H1 (cell line): Measurements from ENCODE around the gene PVR. TPM values are rescaled to one million over a fixed set of nuclear protein-coding genes. Genes with fewer than 3 reads are reported as not detected.

Source experiments
- CTCF ChIA-PET: fragments of 300-600 bp; sonication (Branson Sonifier 250); formaldehyde crosslinking; loops from one replicate; lab custom pipeline; 2021; ENCODE audit not compliant: partially characterized antibody; lab: Charles Lee
- POLR2A ChIA-PET: fragments of 300-600 bp; sonication (Branson Sonifier 250); formaldehyde crosslinking; loops from one replicate; lab custom pipeline; 2021; ENCODE audit warnings: inconsistent platforms; ENCODE audit not compliant: partially characterized antibody; lab: Charles Lee
- DNase-seq, 2 experiments: peaks; one replicate each; pipeline versions ENCODE4 v3.0.0 to v3.0.0-alpha.2; 2010 to 2022; ENCODE audit warnings: low spot score in 2 of 2, low read depth in 1 of 2, mixed read lengths in 1 of 2
- FAIRE-seq: peaks from 2 replicates; lab custom pipeline; 2011; peaks lifted over from hg19 to GRCh38; lab: Jason Lieb, UNC
- H2AFZ ChIP-seq: 2 replicates; pipeline ENCODE4 v1.8.1; 2012; ENCODE audit warnings: low read length, inconsistent platforms
- H2AK5ac ChIP-seq: 2 replicates; pipeline ENCODE4 v1.6.1; 2013; ENCODE audit warnings: low read depth, low read length
- H2BK120ac ChIP-seq: replicated peaks from 2 replicates; pipeline ENCODE3; 2013; ENCODE audit warnings: low read depth, low read length, inconsistent platforms
- H2BK12ac ChIP-seq: 2 replicates; pipeline ENCODE4 v1.6.1; 2013; ENCODE audit warnings: low read depth, low read length
- H2BK15ac ChIP-seq: 2 replicates; pipeline ENCODE4 v1.6.1; 2013; ENCODE audit warnings: low read length
- H2BK20ac ChIP-seq: 2 replicates; pipeline ENCODE4 v1.6.1; 2013; ENCODE audit warnings: low read length
- H2BK5ac ChIP-seq: 2 replicates; pipeline ENCODE4 v1.6.1; 2013; ENCODE audit warnings: low read depth, low read length
- H3K14ac ChIP-seq: 2 replicates; pipeline ENCODE4 v1.6.1; 2013; ENCODE audit warnings: inconsistent platforms; ENCODE audit not compliant: insufficient read length
- H3K18ac ChIP-seq: 2 replicates; pipeline ENCODE4 v1.6.1; 2013; ENCODE audit warnings: low read length; ENCODE audit errors: extremely low read depth
- H3K23ac ChIP-seq: 2 replicates; pipeline ENCODE4 v1.6.1; 2013; ENCODE audit warnings: inconsistent platforms; ENCODE audit not compliant: insufficient read length
- H3K23me2 ChIP-seq: 2 replicates; pipeline ENCODE4 v1.6.1; 2013; ENCODE audit warnings: low read depth, low read length
- H3K27ac ChIP-seq: 2 replicates; pipeline ENCODE4 v1.6.1; 2011; ENCODE audit warnings: low read depth, low read length, inconsistent platforms
- H3K27me3 ChIP-seq, 4 experiments: replicated peaks in 1 of 4; 1 replicate in 1 of 4; 2 replicates in 3 of 4; pipeline versions ENCODE4 v1.6.1 to v1.8.1; 2011 to 2013; ENCODE audit warnings: low read length in 3 of 4, mild to moderate bottlenecking in 3 of 4, inconsistent platforms in 2 of 4, mixed read lengths in 2 of 4, moderate library complexity in 1 of 4; ENCODE audit not compliant: control insufficient read depth in 3 of 4, insufficient read depth in 3 of 4; ENCODE audit errors: extremely low read depth in 1 of 4
- H3K36me3 ChIP-seq, 4 experiments: 2 replicates each; pipeline versions ENCODE4 v1.6.1 to v1.8.1; 2011 to 2013; ENCODE audit warnings: mild to moderate bottlenecking in 4 of 4, low read length in 3 of 4, moderate library complexity in 2 of 4, control low read depth in 1 of 4, inconsistent platforms in 1 of 4; ENCODE audit not compliant: insufficient read depth in 4 of 4, control insufficient read depth in 2 of 4
- H3K4ac ChIP-seq: replicated peaks from 2 replicates; pipeline ENCODE3; 2013; ENCODE audit warnings: low read length, low read depth, mixed read lengths, inconsistent platforms; ENCODE audit not compliant: insufficient read length
- H3K4me1 ChIP-seq, 4 experiments: replicated peaks in 1 of 4; 1 replicate in 1 of 4; 2 replicates in 3 of 4; pipeline versions ENCODE4 v1.6.1 to v1.8.1; 2011 to 2013; ENCODE audit warnings: low read length in 3 of 4, inconsistent platforms in 2 of 4, mixed read lengths in 1 of 4; ENCODE audit not compliant: insufficient read depth in 4 of 4, control insufficient read depth in 3 of 4
- H3K4me2 ChIP-seq, 2 experiments: 2 replicates each; pipeline versions ENCODE4 v1.6.1 to v1.8.1; 2011 to 2013; ENCODE audit warnings: low read depth in 2 of 2, low read length in 2 of 2, control low read depth in 1 of 2, inconsistent platforms in 1 of 2, mild to moderate bottlenecking in 1 of 2; ENCODE audit not compliant: insufficient read depth in 1 of 2
- H3K4me3 ChIP-seq, 4 experiments: fragments of 200-600, 300-600 bp in 1 of 4; sonication (generic), shearing (Covaris generic), sonication (Bioruptor Twin) in 1 of 4; 2 replicates each; pipeline versions ENCODE4 v1.5.1 to v1.8.1; 2011 to 2016; ENCODE audit warnings: low read length in 4 of 4, low read depth in 3 of 4, control low read depth in 2 of 4, inconsistent platforms in 2 of 4, mild to moderate bottlenecking in 2 of 4, mixed read lengths in 1 of 4, moderate library complexity in 1 of 4; ENCODE audit not compliant: insufficient read depth in 2 of 4; ENCODE audit errors: extremely low read depth in 1 of 4
- H3K56ac ChIP-seq: replicated peaks from 2 replicates; pipeline ENCODE3; 2013; ENCODE audit warnings: low read depth, mild to moderate bottlenecking, mixed read lengths, low read length, inconsistent platforms; ENCODE audit not compliant: insufficient read length
- H3K79me1 ChIP-seq: 2 replicates; pipeline ENCODE4 v1.6.1; 2013; ENCODE audit warnings: low read depth, low read length, control low read depth
- H3K79me2 ChIP-seq, 2 experiments: 2 replicates each; pipeline versions ENCODE4 v1.6.1 to v1.8.1; 2012 to 2013; ENCODE audit warnings: low read length in 2 of 2, mild to moderate bottlenecking in 2 of 2, inconsistent platforms in 1 of 2; ENCODE audit not compliant: insufficient read depth in 2 of 2, control insufficient read depth in 1 of 2
- H3K9ac ChIP-seq, 4 experiments: replicated peaks in 1 of 4; 1 replicate in 1 of 4; 2 replicates in 3 of 4; pipeline versions ENCODE4 v1.6.1 to v1.8.1; 2011 to 2013; ENCODE audit warnings: low read depth in 3 of 4, low read length in 3 of 4, control low read depth in 2 of 4, mild to moderate bottlenecking in 2 of 4, moderate library complexity in 2 of 4, inconsistent platforms in 1 of 4; ENCODE audit errors: extremely low read depth in 1 of 4
- H3K9me3 ChIP-seq, 2 experiments: 2 replicates each; pipeline versions ENCODE4 v1.6.1 to v1.8.1; 2012 to 2013; ENCODE audit warnings: mild to moderate bottlenecking in 2 of 2, moderate library complexity in 2 of 2, control low read depth in 1 of 2, inconsistent platforms in 1 of 2, low read depth in 1 of 2, low read length in 1 of 2, mixed read lengths in 1 of 2; ENCODE audit not compliant: insufficient read depth in 2 of 2
- H4K20me1 ChIP-seq, 2 experiments: replicated peaks in 1 of 2; 2 replicates each; pipeline versions ENCODE3 to v1.8.1; 2011 to 2013; ENCODE audit warnings: inconsistent platforms in 2 of 2, low read length in 2 of 2, mild to moderate bottlenecking in 1 of 2; ENCODE audit not compliant: insufficient read depth in 2 of 2, control insufficient read depth in 1 of 2
- H4K5ac ChIP-seq: 2 replicates; pipeline ENCODE4 v1.6.1; 2013; ENCODE audit warnings: low read length, low read depth, mixed read lengths, inconsistent platforms; ENCODE audit not compliant: insufficient read length
- H4K8ac ChIP-seq: 2 replicates; pipeline ENCODE4 v1.8.0; 2013; ENCODE audit warnings: mild to moderate bottlenecking, moderate library complexity, low read length, inconsistent platforms; ENCODE audit not compliant: insufficient read depth; ENCODE audit errors: extremely low read depth
- H4K91ac ChIP-seq: replicated peaks from 2 replicates; pipeline ENCODE3; 2013; ENCODE audit warnings: low read length, mixed read lengths, inconsistent platforms; ENCODE audit not compliant: insufficient read length
- HDAC6 ChIP-seq: IDR thresholded peaks from one replicate; pipeline ENCODE4 v1.7.1; 2012; ENCODE audit warnings: low read depth, mild to moderate bottlenecking, inconsistent platforms, low read length, moderate library complexity
- KDM1A ChIP-seq: fragments of 200-600, 300-600 bp; sonication (generic); IDR thresholded peaks from 2 replicates; pipeline ENCODE4 v1.7.1; 2016; ENCODE audit warnings: mild to moderate bottlenecking, low read length, borderline replicate concordance
- POLR2AphosphoS5 ChIP-seq: IDR thresholded peaks from 2 replicates; pipeline ENCODE4 v1.6.1; 2011; ENCODE audit warnings: low read depth, low read length
- RAD21 ChIP-seq, 2 experiments: IDR thresholded peaks in 1 of 2; conservative IDR thresholded peaks in 1 of 2; 2 replicates each; pipeline ENCODE4 v1.6.1; 2011; ENCODE audit warnings: low read depth in 2 of 2, low read length in 2 of 2, improper control_type of control experiment in 1 of 2, inconsistent platforms in 1 of 2, mild to moderate bottlenecking in 1 of 2, moderate library complexity in 1 of 2
- WGBS, 2 experiments: shearing (Covaris generic) in 1 of 2; methylation state at CpG; one replicate each; pipeline versions ENCODE4 v1.1.6 to v1.1.7; 2013 to 2015; ENCODE audit warnings: low lambda C conversion rate in 2 of 2, mixed read lengths in 2 of 2, inconsistent platforms in 1 of 2, low coverage in 1 of 2, missing lambda C conversion rate in 1 of 2; ENCODE audit not compliant: insufficient replicate concordance in 2 of 2, insufficient coverage in 1 of 2, insufficient read length in 1 of 2; ENCODE audit errors: extremely low coverage in 1 of 2, missing lambda C conversion rate in 1 of 2; 5-methylcytosine and 5-hydroxymethylcytosine counted together
- polyA plus RNA-seq, 7 experiments: library from polyadenylated mRNA; depleted of rRNA in 3 of 7; stranded (reverse) in 5 of 7; unstranded in 2 of 7; fragments of >200 nt in 5 of 7; fragments of 200-250 nt in 2 of 7; gene quantifications; 1 replicate in 5 of 7; 2 replicates in 1 of 7; 4 replicates in 1 of 7; pipeline versions ENCODE4 v1.2.1 to v1.2.3, GENCODE V29; 2011 to 2013; ENCODE audit warnings: missing spikeins in 2 of 7, mixed read lengths in 2 of 7
- total RNA-seq: library from RNA; stranded (reverse); fragmentation: NEBNext Ultra II Directional; extraction: Animal tissue kit (Norgen Biotek cat#: 25700); gene quantifications from 2 replicates; pipeline ENCODE4 v1.2.1, GENCODE V29; 2021
- TF ChIP-seq, protein P1 (sequence below): IDR thresholded peaks from 2 replicates; pipeline ENCODE4 v1.6.1; 2012; ENCODE audit warnings: inconsistent platforms
- TF ChIP-seq, protein P2 (sequence below), 3 experiments: IDR thresholded peaks; 1 replicate in 2 of 3; 2 replicates in 1 of 3; pipeline versions ENCODE4 v1.5.1 to v1.6.1; 2011; ENCODE audit warnings: low read length in 3 of 3, mild to moderate bottlenecking in 3 of 3, inconsistent platforms in 2 of 3, low read depth in 1 of 3, moderate library complexity in 1 of 3; ENCODE audit not compliant: insufficient read depth in 1 of 3; ENCODE audit errors: control extremely low read depth in 1 of 3

Gene PVR
- total and polyA plus RNA-seq, 2 of the 8 experiments (the other 6 are each of a cell fraction or from before 2014, with no cell fraction given), result 13.3 to 14.8 TPM

DNA sequence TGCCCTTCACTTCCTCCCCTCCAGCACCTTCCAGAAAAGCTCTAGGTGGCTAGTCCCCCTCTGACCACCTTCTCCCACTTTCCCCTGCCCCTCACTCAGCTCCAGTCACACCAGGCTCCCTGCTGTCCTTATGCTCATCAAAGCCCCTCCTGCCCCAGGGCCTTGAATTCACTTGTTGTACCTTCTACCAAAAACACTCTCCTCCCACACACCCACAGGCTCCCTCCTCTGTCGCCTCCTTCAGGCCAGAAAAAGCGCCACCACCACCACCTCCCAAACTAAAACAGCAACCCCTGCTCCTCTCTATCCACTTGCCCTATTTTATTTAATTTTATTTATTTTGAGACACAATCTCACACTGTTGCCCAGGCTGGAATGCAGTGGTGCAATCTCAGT is 50.5 kb downstream of the PVR start:
- Histone ChIP-seq H2BK20ac (no peak overlapping the region), H4K20me1 (no peaks in the 10 kb centered on the region), H3K23ac (no peak overlapping the region), H3K4me2 (no peak overlapping the region), H2BK12ac (no peak overlapping the region), H4K8ac (no peak overlapping the region; the same call in 1 of the 2 replicates), H3K4me3 (no peak overlapping the region), H2AFZ (no peak overlapping the region), H3K4ac (no peak overlapping the region), H4K91ac (no peak overlapping the region), H2BK15ac (peak overlapping the region; percentile 72; the same call in 1 of the 2 replicates), H3K79me2 (no peaks in the 10 kb centered on the region), H2BK5ac (no peak overlapping the region; the same call in 1 of the 2 replicates), H3K9me3 (no peaks in the 10 kb centered on the region), H3K4me1 (peaks cover 0 to 16% (median 5%) of the 10 kb centered on the region in 4 experiments; a peak in 6 of 7 replicates), H3K56ac (no peak overlapping the region), H2BK120ac (no peak overlapping the region), H3K27me3 (no peaks in the 10 kb centered on the region), H2AK5ac (no peak overlapping the region), H3K14ac (no peak overlapping the region), H4K5ac (no peak overlapping the region), H3K9ac (no peak overlapping the region), H3K23me2 (no peaks in the 10 kb centered on the region; the same call in 1 of the 2 replicates), H3K79me1 (no peaks in the 10 kb centered on the region), H3K27ac (no peak overlapping the region), H3K36me3 (no peaks in the 10 kb centered on the region), H3K18ac (no peak overlapping the region)
- ChIA-PET POLR2A (interaction anchor here (0.7 to 1.4 kb wide), 2 partner anchors 21 to 24 kb away, joined by 3 to 4 read pairs; no protein-coding TSS in a partner anchor), CTCF (interaction anchor here (0.8 to 11.2 kb wide), 15 partner anchors 8 to 280 kb away, joined by 3 to 134 read pairs (median 5); no protein-coding TSS in a partner anchor)
- DNase-seq, result no peak
- WGBS, 2 experiments, result 62% methylated on average over 2 of the region's 2 CpGs; no CpG with 5 or more reads in 1 of the 2 experiments
- no peak for FAIRE-seq
- TF ChIP-seq KDM1A (peak; percentile 67; the same call in 1 of the 2 replicates), POLR2AphosphoS5 (no peak), RAD21 (IDR thresholded peaks at IDR 0.05 in 1 of 2, conservative IDR thresholded peaks at IDR 0.05 in 1 of 2; ENCODE audit: low read depth in 2 of 2, low read length in 2 of 2) (peak; percentile 29 to 33; a peak in 3 of 4 replicates), HDAC6 (no peak)
- TF ChIP-seq, protein P1, sequence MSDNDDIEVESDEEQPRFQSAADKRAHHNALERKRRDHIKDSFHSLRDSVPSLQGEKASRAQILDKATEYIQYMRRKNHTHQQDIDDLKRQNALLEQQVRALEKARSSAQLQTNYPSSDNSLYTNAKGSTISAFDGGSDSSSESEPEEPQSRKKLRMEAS, result no peak
- TF ChIP-seq, protein P2, sequence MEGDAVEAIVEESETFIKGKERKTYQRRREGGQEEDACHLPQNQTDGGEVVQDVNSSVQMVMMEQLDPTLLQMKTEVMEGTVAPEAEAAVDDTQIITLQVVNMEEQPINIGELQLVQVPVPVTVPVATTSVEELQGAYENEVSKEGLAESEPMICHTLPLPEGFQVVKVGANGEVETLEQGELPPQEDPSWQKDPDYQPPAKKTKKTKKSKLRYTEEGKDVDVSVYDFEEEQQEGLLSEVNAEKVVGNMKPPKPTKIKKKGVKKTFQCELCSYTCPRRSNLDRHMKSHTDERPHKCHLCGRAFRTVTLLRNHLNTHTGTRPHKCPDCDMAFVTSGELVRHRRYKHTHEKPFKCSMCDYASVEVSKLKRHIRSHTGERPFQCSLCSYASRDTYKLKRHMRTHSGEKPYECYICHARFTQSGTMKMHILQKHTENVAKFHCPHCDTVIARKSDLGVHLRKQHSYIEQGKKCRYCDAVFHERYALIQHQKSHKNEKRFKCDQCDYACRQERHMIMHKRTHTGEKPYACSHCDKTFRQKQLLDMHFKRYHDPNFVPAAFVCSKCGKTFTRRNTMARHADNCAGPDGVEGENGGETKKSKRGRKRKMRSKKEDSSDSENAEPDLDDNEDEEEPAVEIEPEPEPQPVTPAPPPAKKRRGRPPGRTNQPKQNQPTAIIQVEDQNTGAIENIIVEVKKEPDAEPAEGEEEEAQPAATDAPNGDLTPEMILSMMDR (IDR thresholded peaks at IDR 0.05; ENCODE audit: control extremely low read depth in 1 of 3, insufficient read depth in 1 of 3, low read depth in 1 of 3, low read length in 3 of 3), result peak; percentile 50 to 53 (median 53)
